ENCODE data around the gene HNRNPU. TPM values are rescaled to one million over a fixed set of nuclear protein-coding genes. Genes with fewer than 3 reads are reported as not detected.

Gene HNRNPU
- 395 TPM for polyA plus RNA-seq
- long read RNA-seq, donor 1, full-length matches to known transcripts = 33 of 130 reads
- long read RNA-seq, donor 1, partial matches to known transcripts = 97 of 130 reads
- long read RNA-seq, donor 1, other reads (novel, unspliced or antisense) = 0 of 130 reads
- long read RNA-seq, donor 2, full-length matches to known transcripts = 59 of 346 reads
- long read RNA-seq, donor 2, partial matches to known transcripts = 287 of 346 reads
- long read RNA-seq, donor 2, other reads (novel, unspliced or antisense) = 0 of 346 reads
- long read RNA-seq, donor 3 = 0 reads
- long read RNA-seq, donor 4, full-length matches to known transcripts = 5 of 10 reads
- long read RNA-seq, donor 4, partial matches to known transcripts = 5 of 10 reads
- long read RNA-seq, donor 4, other reads (novel, unspliced or antisense) = 0 of 10 reads
- long read RNA-seq, donor 5, full-length matches to known transcripts = 24 of 129 reads
- long read RNA-seq, donor 5, partial matches to known transcripts = 73 of 129 reads
- long read RNA-seq, donor 5, other reads (novel, unspliced or antisense) = 32 of 129 reads
- long read RNA-seq, donor 6, full-length matches to known transcripts = 50 of 325 reads
- long read RNA-seq, donor 6, partial matches to known transcripts = 218 of 325 reads
- long read RNA-seq, donor 6, other reads (novel, unspliced or antisense) = 57 of 325 reads
- long read RNA-seq, donor 7, full-length matches to known transcripts = 27 of 51 reads
- long read RNA-seq, donor 7, partial matches to known transcripts = 24 of 51 reads
- long read RNA-seq, donor 7, other reads (novel, unspliced or antisense) = 0 of 51 reads
- long read RNA-seq, donor 8, full-length matches to known transcripts = 57 of 149 reads
- long read RNA-seq, donor 8, partial matches to known transcripts = 92 of 149 reads
- long read RNA-seq, donor 8, other reads (novel, unspliced or antisense) = 0 of 149 reads
- long read RNA-seq, donor 9, full-length matches to known transcripts = 32 of 244 reads
- long read RNA-seq, donor 9, partial matches to known transcripts = 155 of 244 reads
- long read RNA-seq, donor 9, other reads (novel, unspliced or antisense) = 57 of 244 reads
- long read RNA-seq, donor 10, full-length matches to known transcripts = 76 of 317 reads
- long read RNA-seq, donor 10, partial matches to known transcripts = 193 of 317 reads
- long read RNA-seq, donor 10, other reads (novel, unspliced or antisense) = 48 of 317 reads
- long read RNA-seq, donor 11, full-length matches to known transcripts = 56 of 236 reads
- long read RNA-seq, donor 11, partial matches to known transcripts = 131 of 236 reads
- long read RNA-seq, donor 11, other reads (novel, unspliced or antisense) = 49 of 236 reads

DNA sequence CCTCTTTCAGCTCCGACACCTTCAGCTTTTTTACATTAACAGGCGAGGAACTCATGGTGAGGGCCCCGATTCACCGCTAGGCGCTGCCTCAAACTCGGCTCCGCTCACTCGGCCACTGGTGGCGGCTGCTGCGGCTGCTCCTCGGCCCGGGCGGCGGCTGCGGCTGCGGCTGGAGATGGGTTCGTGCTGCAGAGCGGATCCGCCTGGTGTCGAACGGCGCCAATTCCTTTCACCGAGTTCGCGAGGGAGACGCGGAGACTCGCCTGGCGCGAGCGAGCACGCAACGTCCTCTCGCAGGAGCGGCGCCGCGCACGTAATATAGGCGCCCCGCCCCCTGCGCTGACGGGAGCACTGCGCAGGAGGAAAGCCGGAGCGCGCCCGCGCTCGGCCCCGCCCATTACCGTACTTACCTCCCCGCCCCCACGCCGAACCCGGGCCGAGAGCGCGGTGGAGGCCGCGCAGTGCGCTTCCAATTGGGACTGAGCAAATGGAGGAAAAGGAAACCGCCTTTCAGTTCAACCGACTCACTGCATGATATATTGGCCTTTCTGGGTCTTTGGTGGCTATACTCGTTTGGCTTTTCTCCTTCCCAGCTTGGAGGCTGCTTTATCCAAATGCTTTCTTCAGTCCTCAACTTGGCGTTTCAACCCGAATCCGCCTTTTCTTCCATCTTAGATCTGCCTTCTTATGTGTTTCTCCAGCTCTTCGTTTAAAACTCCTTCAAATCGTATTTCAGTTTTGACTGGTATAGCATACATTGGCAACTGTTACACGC lies at the start of gene HNRNPU:
Gene HNRNPU (minus strand): TSS at position 291 of the 775 bp plus-strand sequence. CDS start 236 bp downstream, at position 55.
- peaks cover 14% of the 10 kb centered on the region for H3K4me1 ChIP-seq (ENCODE audit: control insufficient read depth, insufficient read depth, low read length)
- no peaks in the 10 kb centered on the region for H3K27me3 ChIP-seq (ENCODE audit: control insufficient read depth, insufficient read depth, low read length)
- peak within 1 kb of the TSS; percentile 100 for H3K27ac ChIP-seq (ENCODE audit: low read length)
- H3K9me3 ChIP-seq (ENCODE audit: control insufficient read depth, low read depth, low read length) = no peaks in the 10 kb centered on the region
- DNase-seq = peak; percentile 98 to 99
- H3K4me3 ChIP-seq (ENCODE audit: low read length) = peak within 1 kb of the TSS; percentile 100
- 6% methylated on average over 3 of the region's 71 CpGs for WGBS (ENCODE audit: insufficient coverage, low lambda C conversion rate)
- peaks cover 19% of the 10 kb centered on the region for H3K36me3 ChIP-seq (ENCODE audit: control insufficient read depth, insufficient read depth, low read length)

DNA sequence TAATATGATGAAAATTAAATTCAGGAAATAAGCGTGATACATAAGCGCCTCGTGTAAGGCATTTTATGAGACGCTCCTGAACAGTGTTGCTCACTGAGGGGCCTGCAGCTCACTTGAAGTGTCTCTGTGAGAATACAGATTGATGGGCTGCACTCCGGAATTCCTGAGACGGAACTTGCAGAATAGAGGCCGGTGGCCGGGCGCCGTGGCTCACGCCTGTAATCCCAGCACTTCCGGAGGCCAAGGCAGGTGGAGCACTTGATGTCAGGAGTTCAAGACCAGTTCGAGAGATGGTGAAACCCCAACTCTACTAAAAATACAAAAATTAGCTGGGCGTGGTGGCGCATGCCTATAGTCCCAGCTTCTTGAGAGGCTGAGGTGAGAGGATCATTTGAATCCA lies 49.5 kb upstream of the HNRNPU start:
- no CpG with 5 or more reads among the region's 15 CpGs for WGBS (ENCODE audit: insufficient coverage, low lambda C conversion rate)
- Histone ChIP-seq H3K36me3 (ENCODE audit: control insufficient read depth, insufficient read depth, low read length) (no peaks in the 10 kb centered on the region), H3K4me1 (ENCODE audit: control insufficient read depth, insufficient read depth, low read length) (no peaks in the 10 kb centered on the region), H3K27ac (ENCODE audit: low read length) (no peak overlapping the region), H3K27me3 (ENCODE audit: control insufficient read depth, insufficient read depth, low read length) (no peaks in the 10 kb centered on the region), H3K9me3 (ENCODE audit: control insufficient read depth, low read depth, low read length) (no peaks in the 10 kb centered on the region), H3K4me3 (ENCODE audit: low read length) (no peak overlapping the region)
- no peak for DNase-seq

DNA sequence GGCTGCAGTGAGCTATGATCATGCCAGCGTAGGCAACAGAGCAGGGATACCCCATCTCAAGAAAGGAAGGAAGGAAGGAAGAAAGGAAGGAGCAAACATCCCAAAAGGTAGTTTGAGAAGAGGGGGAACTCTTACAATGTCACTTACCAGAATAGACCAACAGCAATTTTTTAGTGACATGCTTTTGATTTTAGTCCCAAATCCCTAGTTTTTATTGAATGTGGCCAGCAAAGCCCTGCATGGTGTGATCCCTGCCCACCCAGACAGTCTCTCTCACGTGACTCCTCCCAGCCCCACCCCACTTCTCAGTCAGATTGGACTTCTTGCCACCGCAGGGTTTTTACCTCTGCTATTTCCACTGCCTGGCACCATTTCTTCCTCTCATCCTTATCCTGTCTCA lies 39.8 kb upstream of the HNRNPU start:
- H3K36me3 ChIP-seq (ENCODE audit: control insufficient read depth, insufficient read depth, low read length) = no peaks in the 10 kb centered on the region
- WGBS (ENCODE audit: insufficient coverage, low lambda C conversion rate) = no CpG with 5 or more reads among the region's 3 CpGs
- H3K27me3 ChIP-seq (ENCODE audit: control insufficient read depth, insufficient read depth, low read length) = no peaks in the 10 kb centered on the region
- no peak for DNase-seq
- H3K9me3 ChIP-seq (ENCODE audit: control insufficient read depth, low read depth, low read length) = no peaks in the 10 kb centered on the region
- H3K4me1 ChIP-seq (ENCODE audit: control insufficient read depth, insufficient read depth, low read length) = peaks cover 21% of the 10 kb centered on the region
- H3K27ac ChIP-seq (ENCODE audit: low read length) = no peak overlapping the region
- no peak overlapping the region for H3K4me3 ChIP-seq (ENCODE audit: low read length)

DNA sequence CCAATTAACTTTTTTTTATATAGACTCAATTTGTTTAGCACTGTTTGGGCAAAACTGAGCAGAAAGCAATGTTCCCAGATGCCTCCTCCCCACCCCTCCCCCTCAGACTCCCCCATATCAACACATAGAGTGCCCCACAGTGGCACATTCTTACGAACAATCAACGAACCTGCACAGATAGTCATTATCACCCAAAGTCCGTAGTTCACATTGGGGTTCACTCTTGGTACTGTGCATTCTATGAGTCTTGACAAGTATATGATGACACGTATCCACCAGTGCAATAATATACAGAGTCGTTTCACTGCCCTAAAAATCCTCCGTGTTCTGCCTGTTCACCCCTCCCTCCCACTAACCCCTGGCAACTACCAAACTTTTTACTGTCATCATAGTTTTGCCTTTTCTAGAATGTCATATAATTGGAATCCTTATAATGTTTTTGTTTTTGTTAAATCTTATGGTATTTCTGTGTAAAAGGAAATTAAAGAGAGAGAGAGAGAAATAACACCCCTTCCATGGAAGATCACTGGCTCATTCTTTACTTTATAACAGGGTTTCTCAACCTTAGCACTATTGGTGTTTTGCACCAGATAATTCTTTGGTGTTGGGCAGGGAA lies 37.2 kb upstream of the HNRNPU start:
- DNase-seq = peak; percentile 88 to 91
- no peaks in the 10 kb centered on the region for H3K36me3 ChIP-seq (ENCODE audit: control insufficient read depth, insufficient read depth, low read length)
- peaks cover 21% of the 10 kb centered on the region for H3K4me1 ChIP-seq (ENCODE audit: control insufficient read depth, insufficient read depth, low read length)
- no peak overlapping the region for H3K4me3 ChIP-seq (ENCODE audit: low read length)
- H3K27ac ChIP-seq (ENCODE audit: low read length) = peak overlapping the region; percentile 75
- H3K27me3 ChIP-seq (ENCODE audit: control insufficient read depth, insufficient read depth, low read length) = no peaks in the 10 kb centered on the region
- no CpG with 5 or more reads among the region's 6 CpGs for WGBS (ENCODE audit: insufficient coverage, low lambda C conversion rate)
- no peaks in the 10 kb centered on the region for H3K9me3 ChIP-seq (ENCODE audit: control insufficient read depth, low read depth, low read length)

DNA sequence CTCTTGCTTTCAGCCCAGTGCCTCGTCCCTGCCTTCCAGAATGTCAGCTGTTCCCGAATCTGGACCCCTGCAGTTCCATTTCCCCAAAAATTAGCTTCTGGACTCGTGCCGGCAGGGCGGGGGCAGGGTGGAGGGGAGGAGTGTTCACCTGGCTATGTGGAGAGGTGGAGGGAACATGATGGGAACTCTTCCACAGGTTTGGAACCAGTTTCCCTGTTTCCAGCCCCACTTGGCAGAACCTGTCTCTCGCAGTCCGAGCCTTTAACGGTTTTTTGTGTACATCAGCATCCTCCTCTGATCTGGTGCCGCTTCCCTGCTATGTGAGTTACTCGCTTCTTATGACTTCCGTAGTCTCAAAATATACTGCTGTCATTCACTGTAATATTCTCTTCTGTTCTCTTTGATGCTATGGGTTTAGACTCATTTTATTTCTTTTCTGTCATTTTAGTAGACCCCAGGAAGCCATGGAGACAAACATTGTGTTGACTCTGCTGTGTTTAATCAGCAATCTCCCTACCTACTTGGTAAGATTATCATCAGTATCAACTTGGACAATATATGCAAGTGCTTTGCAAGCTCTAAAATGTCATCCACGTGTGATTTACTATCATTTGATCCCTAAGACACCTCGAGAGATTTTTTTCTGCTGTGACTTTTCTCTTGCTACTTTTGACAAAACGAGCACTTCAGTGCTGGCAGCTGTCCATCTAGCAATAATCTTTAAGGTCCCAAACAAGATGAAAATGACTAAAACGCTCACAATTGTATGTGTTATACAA lies 33.3 kb upstream of the HNRNPU start:
- H3K36me3 ChIP-seq (ENCODE audit: control insufficient read depth, insufficient read depth, low read length) = no peaks in the 10 kb centered on the region
- H3K4me1 ChIP-seq (ENCODE audit: control insufficient read depth, insufficient read depth, low read length) = peaks cover 19% of the 10 kb centered on the region
- no peak overlapping the region for H3K4me3 ChIP-seq (ENCODE audit: low read length)
- no CpG with 5 or more reads among the region's 15 CpGs for WGBS (ENCODE audit: insufficient coverage, low lambda C conversion rate)
- no peaks in the 10 kb centered on the region for H3K27me3 ChIP-seq (ENCODE audit: control insufficient read depth, insufficient read depth, low read length)
- no peak overlapping the region for H3K27ac ChIP-seq (ENCODE audit: low read length)
- no peak for DNase-seq
- no peaks in the 10 kb centered on the region for H3K9me3 ChIP-seq (ENCODE audit: control insufficient read depth, low read depth, low read length)

DNA sequence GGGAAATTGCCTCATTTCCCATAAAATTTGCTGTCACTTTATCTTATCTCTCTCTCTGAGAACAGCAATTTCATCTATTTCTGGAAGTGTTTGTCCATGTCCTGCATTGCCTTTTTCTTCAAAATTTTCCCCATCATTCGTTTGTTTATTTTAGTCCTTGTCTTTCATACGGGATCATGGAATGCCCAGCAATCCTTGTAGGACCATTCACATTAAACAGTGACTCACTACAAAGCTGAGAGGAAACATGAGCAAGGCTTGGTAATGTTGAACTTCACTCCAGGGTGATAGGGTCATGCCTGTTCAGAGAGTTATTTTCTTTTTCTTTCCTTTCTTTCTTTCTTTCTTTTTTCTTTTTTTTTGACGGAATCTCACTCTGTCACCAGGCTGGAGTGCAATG lies 32.2 kb upstream of the HNRNPU start:
- WGBS (ENCODE audit: insufficient coverage, low lambda C conversion rate) = 63% methylated on average over 2 of the region's 3 CpGs
- Histone ChIP-seq H3K4me1 (ENCODE audit: control insufficient read depth, insufficient read depth, low read length) (peaks cover 14% of the 10 kb centered on the region), H3K27ac (ENCODE audit: low read length) (no peak overlapping the region), H3K27me3 (ENCODE audit: control insufficient read depth, insufficient read depth, low read length) (no peaks in the 10 kb centered on the region), H3K4me3 (ENCODE audit: low read length) (no peak overlapping the region), H3K9me3 (ENCODE audit: control insufficient read depth, low read depth, low read length) (no peaks in the 10 kb centered on the region), H3K36me3 (ENCODE audit: control insufficient read depth, insufficient read depth, low read length) (no peaks in the 10 kb centered on the region)
- DNase-seq = peak; percentile 18 to 59

DNA sequence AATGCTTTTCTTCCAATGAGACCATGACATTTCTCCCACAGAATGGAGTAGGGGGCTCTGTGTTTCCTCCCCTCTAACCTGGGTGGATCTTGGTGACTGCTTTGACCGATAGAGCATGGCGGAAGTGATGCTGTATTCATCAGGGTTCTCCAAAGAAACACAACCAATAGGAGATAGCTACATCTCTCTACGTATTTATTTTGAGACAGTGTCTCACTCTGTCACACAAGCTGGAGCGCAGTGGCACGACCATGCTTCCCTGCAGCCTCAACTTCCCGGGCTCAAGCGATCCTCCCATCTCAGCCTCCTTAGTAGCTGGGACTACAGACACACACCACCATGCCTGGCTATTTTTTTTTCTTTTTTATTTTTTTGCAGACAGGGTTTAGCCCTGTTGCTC lies 29.5 kb upstream of the HNRNPU start:
- no peak overlapping the region for H3K4me3 ChIP-seq (ENCODE audit: low read length)
- H3K36me3 ChIP-seq (ENCODE audit: control insufficient read depth, insufficient read depth, low read length) = no peaks in the 10 kb centered on the region
- 100% methylated on average over 1 of the region's 7 CpGs for WGBS (ENCODE audit: insufficient coverage, low lambda C conversion rate)
- H3K4me1 ChIP-seq (ENCODE audit: control insufficient read depth, insufficient read depth, low read length) = no peaks in the 10 kb centered on the region
- H3K27me3 ChIP-seq (ENCODE audit: control insufficient read depth, insufficient read depth, low read length) = no peaks in the 10 kb centered on the region
- H3K9me3 ChIP-seq (ENCODE audit: control insufficient read depth, low read depth, low read length) = no peaks in the 10 kb centered on the region
- H3K27ac ChIP-seq (ENCODE audit: low read length) = no peak overlapping the region
- DNase-seq = no peak

DNA sequence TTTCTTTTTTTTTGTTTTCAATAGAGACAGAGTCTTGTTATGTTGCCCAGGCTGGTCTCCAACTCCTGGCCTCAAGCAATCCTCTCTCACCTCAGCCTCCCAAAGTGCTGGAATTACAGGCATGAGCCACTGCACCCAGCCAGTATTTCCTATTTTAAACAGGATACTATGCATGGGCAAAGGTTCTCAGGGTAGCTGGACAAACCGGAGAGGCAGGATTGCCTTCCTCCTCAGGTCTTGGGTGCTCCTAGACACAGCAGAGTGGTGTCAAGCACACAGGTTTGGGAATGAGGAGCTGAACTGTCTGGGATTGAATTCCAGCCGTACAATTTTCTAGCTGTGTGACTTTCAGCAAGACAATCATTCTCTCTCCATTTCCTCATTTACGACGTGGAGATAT lies 22.9 kb upstream of the HNRNPU start:
- peak in 1 of 2 donors; percentile 24 for DNase-seq
- no peaks in the 10 kb centered on the region for H3K9me3 ChIP-seq (ENCODE audit: control insufficient read depth, low read depth, low read length)
- WGBS (ENCODE audit: insufficient coverage, low lambda C conversion rate) = no CpG with 5 or more reads among the region's 4 CpGs

More for the DNA sequence above, 22.9 kb upstream of the HNRNPU start:
- H3K27ac ChIP-seq (ENCODE audit: low read length) = no peak overlapping the region
- no peaks in the 10 kb centered on the region for H3K27me3 ChIP-seq (ENCODE audit: control insufficient read depth, insufficient read depth, low read length)
- no peaks in the 10 kb centered on the region for H3K36me3 ChIP-seq (ENCODE audit: control insufficient read depth, insufficient read depth, low read length)
- no peaks in the 10 kb centered on the region for H3K4me1 ChIP-seq (ENCODE audit: control insufficient read depth, insufficient read depth, low read length)
- H3K4me3 ChIP-seq (ENCODE audit: low read length) = no peak overlapping the region
